IMR-90 (cell line): ENCODE results near the gene DIAPH2. TPM values are rescaled to one million over a fixed set of nuclear protein-coding genes. Genes with fewer than 3 reads are reported as not detected.

ENCODE experiments used
- ATAC-seq: fragments of 200-7000 bp; cut with Tn5 transposase; 2 replicates; pipeline ENCODE4 v1.9.1; 2020; ENCODE audit warnings: low read depth, mild to moderate bottlenecking, moderate library complexity
- BruUV-seq: library from RNA; stranded (reverse); fragments of 400-500 nt; replicated peaks from 2 replicates; lab custom pipeline; 2021; lab: Mats Ljungman, UMichigan
- CTCF ChIA-PET: fragments of 300-600 bp; formaldehyde crosslinking; extraction: SDS; loops from one replicate; lab custom pipeline; 2021; ENCODE audit warnings: antibody characterized with exemption; lab: Yijun Ruan, JAX
- POLR2A ChIA-PET: fragments of 300-600 bp; sonication (Branson Sonifier 250); formaldehyde crosslinking; loops from one replicate; lab custom pipeline; 2022; ENCODE audit warnings: antibody characterized with exemption; ENCODE audit not compliant: unreplicated experiment; lab: Charles Lee
- DNase-seq: peaks from one replicate; pipeline ENCODE4 v3.0.0; 2013
- H2AFZ ChIP-seq: replicated peaks from 2 replicates; pipeline ENCODE3; 2013; ENCODE audit warnings: low read length, mild to moderate bottlenecking; ENCODE audit not compliant: poor library complexity
- H2AK5ac ChIP-seq: 2 replicates; pipeline ENCODE4 v1.6.1; 2013; ENCODE audit warnings: low read depth, low read length, inconsistent platforms
- H2AK9ac ChIP-seq: replicated peaks from 2 replicates; pipeline ENCODE3; 2013; ENCODE audit warnings: mild to moderate bottlenecking, low read depth, low read length, moderate library complexity; ENCODE audit not compliant: poor library complexity
- H2BK120ac ChIP-seq: 2 replicates; pipeline ENCODE4 v1.6.1; 2013; ENCODE audit warnings: low read depth, low read length, inconsistent platforms
- H2BK15ac ChIP-seq: 3 replicates; pipeline ENCODE4 v1.6.1; 2013; ENCODE audit warnings: low read depth, low read length, inconsistent platforms
- H2BK20ac ChIP-seq: 2 replicates; pipeline ENCODE4 v1.6.1; 2013; ENCODE audit warnings: low read depth, mild to moderate bottlenecking, inconsistent platforms, low read length, moderate library complexity
- H2BK5ac ChIP-seq: 2 replicates; pipeline ENCODE4 v1.6.1; 2013; ENCODE audit warnings: mild to moderate bottlenecking, low read depth, low read length, inconsistent platforms; ENCODE audit not compliant: poor library complexity, severe bottlenecking
- H3K14ac ChIP-seq: replicated peaks from 2 replicates; pipeline ENCODE4 v1.6.1; 2013; ENCODE audit warnings: low read depth, low read length, inconsistent platforms
- H3K18ac ChIP-seq: 2 replicates; pipeline ENCODE4 v1.6.1; 2013; ENCODE audit warnings: low read depth, low read length, control low read depth
- H3K23ac ChIP-seq: 2 replicates; pipeline ENCODE4 v1.6.1; 2013; ENCODE audit warnings: low read depth, low read length, inconsistent platforms
- H3K27ac ChIP-seq: 2 replicates; pipeline ENCODE4 v1.5.1; 2013; ENCODE audit warnings: mild to moderate bottlenecking, control low read depth, low read length; ENCODE audit not compliant: insufficient read depth
- H3K27me3 ChIP-seq: 2 replicates; pipeline ENCODE4 v1.6.1; 2013; ENCODE audit warnings: low read length; ENCODE audit not compliant: control insufficient read depth, insufficient read depth
- H3K36me3 ChIP-seq: 2 replicates; pipeline ENCODE4 v1.6.1; 2013; ENCODE audit warnings: low read length, mixed read lengths; ENCODE audit not compliant: control insufficient read depth, insufficient read depth
- H3K4ac ChIP-seq: 2 replicates; pipeline ENCODE4 v1.6.1; 2013; ENCODE audit warnings: low read depth, low read length, inconsistent platforms
- H3K4me1 ChIP-seq: 2 replicates; pipeline ENCODE4 v1.6.1; 2013; ENCODE audit warnings: low read length, mixed read lengths; ENCODE audit not compliant: control insufficient read depth, insufficient read depth
- H3K4me2 ChIP-seq: 2 replicates; pipeline ENCODE4 v1.6.1; 2013; ENCODE audit warnings: low read depth, mild to moderate bottlenecking, control low read depth, low read length, moderate library complexity
- H3K4me3 ChIP-seq: 2 replicates; pipeline ENCODE4 v1.5.1; 2013; ENCODE audit warnings: low read depth, mild to moderate bottlenecking, control low read depth, low read length, moderate library complexity; ENCODE audit not compliant: insufficient read depth
- H3K56ac ChIP-seq: 2 replicates; pipeline ENCODE4 v1.6.1; 2013; ENCODE audit warnings: low read length, inconsistent platforms; ENCODE audit not compliant: insufficient read depth; ENCODE audit errors: extremely low read depth
- H3K79me1 ChIP-seq, 2 experiments: 2 replicates each; pipeline ENCODE4 v1.6.1; 2013; ENCODE audit warnings: low read length in 2 of 2, inconsistent platforms in 1 of 2, low read depth in 1 of 2
- H3K9ac ChIP-seq: 2 replicates; pipeline ENCODE4 v1.6.1; 2013; ENCODE audit warnings: low read depth, low read length, control low read depth
- H3K9me1 ChIP-seq: 2 replicates; pipeline ENCODE4 v1.6.1; 2013; ENCODE audit warnings: low read length, inconsistent platforms; ENCODE audit not compliant: insufficient read depth
- H3K9me3 ChIP-seq: 2 replicates; pipeline ENCODE4 v1.6.1; 2013; ENCODE audit warnings: low read length; ENCODE audit not compliant: control insufficient read depth, insufficient read depth
- H4K20me1 ChIP-seq: 2 replicates; pipeline ENCODE4 v1.6.1; 2013; ENCODE audit warnings: low read length, inconsistent platforms; ENCODE audit not compliant: insufficient read depth
- H4K5ac ChIP-seq: 2 replicates; pipeline ENCODE4 v1.6.1; 2013; ENCODE audit warnings: mild to moderate bottlenecking, low read depth, low read length, control low read depth
- H4K8ac ChIP-seq, 2 experiments: 2 replicates each; pipeline ENCODE4 v1.6.1; 2013; ENCODE audit warnings: low read depth in 2 of 2, low read length in 2 of 2, control low read depth in 1 of 2, inconsistent platforms in 1 of 2
- H4K91ac ChIP-seq: 2 replicates; pipeline ENCODE4 v1.6.1; 2013; ENCODE audit warnings: low read depth, low read length, inconsistent platforms; ENCODE audit not compliant: insufficient read depth
- BHLHE40 ChIP-seq: fragments of 150-350 bp; IDR thresholded peaks from 2 replicates; pipeline ENCODE4 v1.6.1; 2016; ENCODE audit warnings: mild to moderate bottlenecking, low read depth, low read length
- CEBPB ChIP-seq: IDR thresholded peaks from 2 replicates; pipeline ENCODE4 v1.6.1; 2012; ENCODE audit warnings: low read depth, low read length, improper control_type of control experiment
- CHD1 ChIP-seq: IDR thresholded peaks from 2 replicates; pipeline ENCODE4 v1.6.1; 2012; ENCODE audit warnings: low read depth, low read length, improper control_type of control experiment
- FOS ChIP-seq: fragments of 150-350 bp; IDR thresholded peaks from 2 replicates; pipeline ENCODE4 v1.6.1; 2016; ENCODE audit warnings: low read depth, low read length
- MAFK ChIP-seq: IDR thresholded peaks from 2 replicates; pipeline ENCODE4 v1.6.1; 2012; ENCODE audit warnings: low read depth, low read length, improper control_type of control experiment
- MAZ ChIP-seq: IDR thresholded peaks from 2 replicates; pipeline ENCODE4 v1.6.1; 2012; ENCODE audit warnings: low read depth, mild to moderate bottlenecking, low read length, improper control_type of control experiment, moderate library complexity, borderline replicate concordance
- MXI1 ChIP-seq: IDR thresholded peaks from 2 replicates; pipeline ENCODE4 v1.6.1; 2012; ENCODE audit warnings: low read depth, mild to moderate bottlenecking, low read length, moderate library complexity, borderline replicate concordance
- POLR2A ChIP-seq: IDR thresholded peaks from 2 replicates; pipeline ENCODE4 v1.6.1; 2012; ENCODE audit warnings: mild to moderate bottlenecking, low read depth, low read length
- RAD21 ChIP-seq: IDR thresholded peaks from 2 replicates; pipeline ENCODE4 v1.6.1; 2012; ENCODE audit warnings: low read length, improper control_type of control experiment
- RCOR1 ChIP-seq: IDR thresholded peaks from 2 replicates; pipeline ENCODE4 v1.6.1; 2012; ENCODE audit warnings: mild to moderate bottlenecking, low read length, improper control_type of control experiment; ENCODE audit not compliant: insufficient replicate concordance
- RFX5 ChIP-seq: IDR thresholded peaks from 2 replicates; pipeline ENCODE4 v1.8.0; 2012; ENCODE audit warnings: low read depth, mild to moderate bottlenecking, low read length, moderate library complexity
- SMC3 ChIP-seq: fragments of 150-350 bp; IDR thresholded peaks from 2 replicates; pipeline ENCODE4 v1.6.1; 2016; ENCODE audit warnings: low read depth, mild to moderate bottlenecking, antibody characterized with exemption, low read length, moderate library complexity
- WGBS, 2 experiments: methylation state at CpG; one replicate each; pipeline versions ENCODE4 v1.1.5 to v1.1.7; 2013; ENCODE audit warnings: missing lambda C conversion rate in 2 of 2; ENCODE audit not compliant: insufficient read length in 1 of 2; ENCODE audit errors: extremely low coverage in 2 of 2; 5-methylcytosine and 5-hydroxymethylcytosine counted together
- dilution Hi-C: fragments of 300-500 bp; cut with HindIII; formaldehyde crosslinking; loops from one replicate; pipeline ENCODE4 v1.14.3; 2018; ENCODE audit warnings: low sequenced_read_pairs; ENCODE audit not compliant: unreplicated experiment
- in situ Hi-C: fragments of 300-500 bp; cut with MboI; formaldehyde crosslinking; loops from 3 replicates; pipeline ENCODE4 v1.14.3; 2019; ENCODE audit warnings: low sequenced_read_pairs, inconsistent platforms, mixed read lengths
- intact Hi-C: fragments of 100-400 bp; cut with micrococcal nuclease; formaldehyde crosslinking; loops from 2 replicates; pipeline ENCODE4 v1.10.0; 2022
- polyA plus RNA-seq, 3 experiments: library from polyadenylated mRNA; depleted of rRNA; stranded (reverse); fragments of >200 nt; gene quantifications; 2 replicates each; pipeline ENCODE4 v1.2.3, GENCODE V29; 2012; ENCODE audit warnings: low replicate concordance in 1 of 3
- total RNA-seq: library from RNA; depleted of rRNA; stranded (reverse); fragments of >200 nt; gene quantifications from 2 replicates; pipeline ENCODE4 v1.2.3, GENCODE V29; 2012
- TF ChIP-seq, protein P1 (sequence below): fragments of 150-350 bp; IDR thresholded peaks from 2 replicates; pipeline ENCODE4 v1.6.1; 2017; ENCODE audit warnings: mild to moderate bottlenecking, antibody characterized with exemption, low read length, low read depth
- TF ChIP-seq, protein P2 (sequence below): fragments of 150-350 bp; IDR thresholded peaks from 2 replicates; pipeline ENCODE4 v1.6.1; 2016; ENCODE audit warnings: low read depth, mild to moderate bottlenecking, low read length, moderate library complexity, borderline replicate concordance
- TF ChIP-seq, protein P3 (sequence below): conservative IDR thresholded peaks from 2 replicates; pipeline ENCODE4 v1.5.1; 2012; ENCODE audit warnings: mild to moderate bottlenecking, low read depth, low read length, improper control_type of control experiment

The DIAPH2 gene
- total and polyA plus RNA-seq, 2 of the 4 experiments (the other 2 are of a cell fraction) = 3.6 to 19.9 TPM

DNA sequence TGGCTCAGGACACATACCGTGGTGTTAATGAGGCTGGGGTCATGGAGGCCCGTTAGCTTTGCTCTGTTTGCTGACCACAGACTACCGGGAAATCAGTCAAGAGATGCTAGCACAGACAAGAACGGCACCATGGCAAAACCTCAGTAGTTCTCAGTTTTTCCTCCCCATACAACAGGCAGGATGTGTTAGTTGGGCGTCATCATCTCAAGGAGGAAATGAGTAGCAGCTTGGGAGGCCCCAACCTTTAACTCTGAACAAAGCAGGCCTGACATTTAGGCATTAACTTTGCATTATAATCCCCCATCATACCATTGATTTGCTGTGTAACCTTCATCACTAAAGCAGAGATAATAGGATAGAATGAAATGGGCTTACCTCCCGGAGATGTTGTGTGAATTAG, 913.3 kb downstream of the DIAPH2 start:
- Histone ChIP-seq H3K27me3 (no peaks in the 10 kb centered on the region; the same call in 1 of the 2 replicates), H2AFZ (no peak overlapping the region), H2BK5ac (no peak overlapping the region), H2BK120ac (no peak overlapping the region), H3K9me1 (no peaks in the 10 kb centered on the region), H2BK20ac (no peak overlapping the region), H4K20me1 (no peaks in the 10 kb centered on the region), H3K27ac (no peak overlapping the region), H3K4me1 (no peaks in the 10 kb centered on the region), H3K4me2 (no peak overlapping the region), H3K9ac (no peak overlapping the region), H3K9me3 (no peaks in the 10 kb centered on the region), H2AK5ac (no peak overlapping the region), H3K79me1 (no peaks in the 10 kb centered on the region), H3K14ac (no peak overlapping the region), H3K18ac (no peak overlapping the region), H3K56ac (no peak overlapping the region), H3K23ac (no peak overlapping the region), H3K4me3 (no peak overlapping the region), H2AK9ac (no peak overlapping the region), H4K5ac (no peak overlapping the region), H4K91ac (no peak overlapping the region), H2BK15ac (no peak overlapping the region), H3K4ac (no peak overlapping the region), H3K36me3 (no peaks in the 10 kb centered on the region), H4K8ac (no peak overlapping the region)
- DNase-seq (no peak), ATAC-seq (no peak)
- intact Hi-C loops (no loop called here), dilution Hi-C loops (no loop called here), in situ Hi-C loops (no loop called here)
- no TSS peak for BruUV-seq
- whole genome bisulfite sequencing, 2 experiments = no CpG with 5 or more reads among the region's 6 CpGs
- no peak for TF ChIP-seq CHD1
- TF ChIP-seq MXI1 = no peak
- TF ChIP-seq, protein P1, sequence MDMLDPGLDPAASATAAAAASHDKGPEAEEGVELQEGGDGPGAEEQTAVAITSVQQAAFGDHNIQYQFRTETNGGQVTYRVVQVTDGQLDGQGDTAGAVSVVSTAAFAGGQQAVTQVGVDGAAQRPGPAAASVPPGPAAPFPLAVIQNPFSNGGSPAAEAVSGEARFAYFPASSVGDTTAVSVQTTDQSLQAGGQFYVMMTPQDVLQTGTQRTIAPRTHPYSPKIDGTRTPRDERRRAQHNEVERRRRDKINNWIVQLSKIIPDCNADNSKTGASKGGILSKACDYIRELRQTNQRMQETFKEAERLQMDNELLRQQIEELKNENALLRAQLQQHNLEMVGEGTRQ = no peak
- no peak for TF ChIP-seq BHLHE40
- no peak for TF ChIP-seq MAFK
- TF ChIP-seq, protein P2, sequence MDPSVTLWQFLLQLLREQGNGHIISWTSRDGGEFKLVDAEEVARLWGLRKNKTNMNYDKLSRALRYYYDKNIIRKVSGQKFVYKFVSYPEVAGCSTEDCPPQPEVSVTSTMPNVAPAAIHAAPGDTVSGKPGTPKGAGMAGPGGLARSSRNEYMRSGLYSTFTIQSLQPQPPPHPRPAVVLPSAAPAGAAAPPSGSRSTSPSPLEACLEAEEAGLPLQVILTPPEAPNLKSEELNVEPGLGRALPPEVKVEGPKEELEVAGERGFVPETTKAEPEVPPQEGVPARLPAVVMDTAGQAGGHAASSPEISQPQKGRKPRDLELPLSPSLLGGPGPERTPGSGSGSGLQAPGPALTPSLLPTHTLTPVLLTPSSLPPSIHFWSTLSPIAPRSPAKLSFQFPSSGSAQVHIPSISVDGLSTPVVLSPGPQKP = no peak
- TF ChIP-seq SMC3 = no peak
- no peak for TF ChIP-seq FOS
- TF ChIP-seq, protein P3, sequence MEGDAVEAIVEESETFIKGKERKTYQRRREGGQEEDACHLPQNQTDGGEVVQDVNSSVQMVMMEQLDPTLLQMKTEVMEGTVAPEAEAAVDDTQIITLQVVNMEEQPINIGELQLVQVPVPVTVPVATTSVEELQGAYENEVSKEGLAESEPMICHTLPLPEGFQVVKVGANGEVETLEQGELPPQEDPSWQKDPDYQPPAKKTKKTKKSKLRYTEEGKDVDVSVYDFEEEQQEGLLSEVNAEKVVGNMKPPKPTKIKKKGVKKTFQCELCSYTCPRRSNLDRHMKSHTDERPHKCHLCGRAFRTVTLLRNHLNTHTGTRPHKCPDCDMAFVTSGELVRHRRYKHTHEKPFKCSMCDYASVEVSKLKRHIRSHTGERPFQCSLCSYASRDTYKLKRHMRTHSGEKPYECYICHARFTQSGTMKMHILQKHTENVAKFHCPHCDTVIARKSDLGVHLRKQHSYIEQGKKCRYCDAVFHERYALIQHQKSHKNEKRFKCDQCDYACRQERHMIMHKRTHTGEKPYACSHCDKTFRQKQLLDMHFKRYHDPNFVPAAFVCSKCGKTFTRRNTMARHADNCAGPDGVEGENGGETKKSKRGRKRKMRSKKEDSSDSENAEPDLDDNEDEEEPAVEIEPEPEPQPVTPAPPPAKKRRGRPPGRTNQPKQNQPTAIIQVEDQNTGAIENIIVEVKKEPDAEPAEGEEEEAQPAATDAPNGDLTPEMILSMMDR = no peak
- no peak for TF ChIP-seq CEBPB
- TF ChIP-seq RAD21 = no peak
- no peak for TF ChIP-seq POLR2A
- TF ChIP-seq RCOR1 = no peak
- TF ChIP-seq MAZ = no peak
- no peak for TF ChIP-seq RFX5
- POLR2A ChIA-PET = no interaction called here
- CTCF ChIA-PET = interaction anchor here (0.7 kb wide), 1 partner anchor 59 kb away, joined by 3 read pairs; no protein-coding TSS in a partner anchor
